ENCODE data around the gene CSTF3. TPM values are rescaled to one million over a fixed set of nuclear protein-coding genes. Genes with fewer than 3 reads are reported as not detected.
"Not testable (repeated sequence)": the region's sequence is repeated elsewhere in the genome, so short reads cannot be mapped to it uniquely, and the experiment has no call there.

Gene CSTF3
- total RNA-seq, 3 donors from 2014 or later, result 9.0 to 33.4 (median 15.7) TPM

GRCh38 chr11:33052231-33052630 lies 109.0 kb downstream of the CSTF3 start:
- intact Hi-C loops (cut with DNase I; ENCODE audit: low total_unique reads), result no loop called here

GRCh38 chr11:33049565-33050408 lies 111.5 kb downstream of the CSTF3 start:
- H3K27me3 ChIP-seq; H3K4me3 ChIP-seq; H3K36me3 ChIP-seq; intact Hi-C loops (cut with DNase I; ENCODE audit: low total_unique reads); H3K9me3 ChIP-seq; DNase-seq (ENCODE audit: low spot score in 2 of 2); H3K27ac ChIP-seq; H3K4me1 ChIP-seq: not testable (repeated sequence)

More at GRCh38 chr11:33052231-33052630, 109.0 kb downstream of the CSTF3 start:
- DNase-seq (ENCODE audit: low spot score in 2 of 2), result no peak
- no peaks in the 10 kb centered on the region for H3K36me3 ChIP-seq
- H3K27me3 ChIP-seq, result no peaks in the 10 kb centered on the region
- H3K4me3 ChIP-seq, result no peak overlapping the region
- H3K9me3 ChIP-seq, result no peaks in the 10 kb centered on the region
- no peaks in the 10 kb centered on the region for H3K4me1 ChIP-seq
- no peak overlapping the region for H3K27ac ChIP-seq
- TF ChIP-seq POLR2AphosphoS5 (IDR thresholded peaks at IDR 0.05) (no peak), POLR2A (IDR thresholded peaks at IDR 0.05) (no peak)
- TF ChIP-seq, protein P1, sequence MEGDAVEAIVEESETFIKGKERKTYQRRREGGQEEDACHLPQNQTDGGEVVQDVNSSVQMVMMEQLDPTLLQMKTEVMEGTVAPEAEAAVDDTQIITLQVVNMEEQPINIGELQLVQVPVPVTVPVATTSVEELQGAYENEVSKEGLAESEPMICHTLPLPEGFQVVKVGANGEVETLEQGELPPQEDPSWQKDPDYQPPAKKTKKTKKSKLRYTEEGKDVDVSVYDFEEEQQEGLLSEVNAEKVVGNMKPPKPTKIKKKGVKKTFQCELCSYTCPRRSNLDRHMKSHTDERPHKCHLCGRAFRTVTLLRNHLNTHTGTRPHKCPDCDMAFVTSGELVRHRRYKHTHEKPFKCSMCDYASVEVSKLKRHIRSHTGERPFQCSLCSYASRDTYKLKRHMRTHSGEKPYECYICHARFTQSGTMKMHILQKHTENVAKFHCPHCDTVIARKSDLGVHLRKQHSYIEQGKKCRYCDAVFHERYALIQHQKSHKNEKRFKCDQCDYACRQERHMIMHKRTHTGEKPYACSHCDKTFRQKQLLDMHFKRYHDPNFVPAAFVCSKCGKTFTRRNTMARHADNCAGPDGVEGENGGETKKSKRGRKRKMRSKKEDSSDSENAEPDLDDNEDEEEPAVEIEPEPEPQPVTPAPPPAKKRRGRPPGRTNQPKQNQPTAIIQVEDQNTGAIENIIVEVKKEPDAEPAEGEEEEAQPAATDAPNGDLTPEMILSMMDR (IDR thresholded peaks at IDR 0.05), result no peak

DNA sequence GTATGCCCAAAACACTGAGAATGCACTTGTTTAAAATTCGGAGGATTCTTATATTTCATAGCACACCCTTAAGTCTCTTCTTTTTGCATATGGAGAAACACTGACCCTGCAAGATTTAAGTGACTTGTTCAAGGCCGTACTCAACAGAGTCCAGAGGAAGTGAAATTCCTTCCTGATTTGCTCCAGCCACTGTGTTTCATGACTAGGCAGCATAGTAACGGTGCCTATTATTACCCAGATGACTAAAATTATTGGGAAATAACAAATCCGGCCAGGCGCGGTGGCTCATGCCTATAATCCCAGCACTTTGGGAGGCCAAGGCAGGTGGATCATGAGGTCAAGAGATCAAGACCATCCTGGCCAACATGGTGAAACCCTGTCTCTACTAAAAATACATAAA lies 112.6 kb downstream of the CSTF3 start:
- intact Hi-C loops (cut with DNase I; ENCODE audit: low total_unique reads); H3K4me3 ChIP-seq; H3K27me3 ChIP-seq; H3K9me3 ChIP-seq; DNase-seq (ENCODE audit: low spot score in 2 of 2); H3K36me3 ChIP-seq; H3K4me1 ChIP-seq; H3K27ac ChIP-seq: not testable (repeated sequence)

DNA sequence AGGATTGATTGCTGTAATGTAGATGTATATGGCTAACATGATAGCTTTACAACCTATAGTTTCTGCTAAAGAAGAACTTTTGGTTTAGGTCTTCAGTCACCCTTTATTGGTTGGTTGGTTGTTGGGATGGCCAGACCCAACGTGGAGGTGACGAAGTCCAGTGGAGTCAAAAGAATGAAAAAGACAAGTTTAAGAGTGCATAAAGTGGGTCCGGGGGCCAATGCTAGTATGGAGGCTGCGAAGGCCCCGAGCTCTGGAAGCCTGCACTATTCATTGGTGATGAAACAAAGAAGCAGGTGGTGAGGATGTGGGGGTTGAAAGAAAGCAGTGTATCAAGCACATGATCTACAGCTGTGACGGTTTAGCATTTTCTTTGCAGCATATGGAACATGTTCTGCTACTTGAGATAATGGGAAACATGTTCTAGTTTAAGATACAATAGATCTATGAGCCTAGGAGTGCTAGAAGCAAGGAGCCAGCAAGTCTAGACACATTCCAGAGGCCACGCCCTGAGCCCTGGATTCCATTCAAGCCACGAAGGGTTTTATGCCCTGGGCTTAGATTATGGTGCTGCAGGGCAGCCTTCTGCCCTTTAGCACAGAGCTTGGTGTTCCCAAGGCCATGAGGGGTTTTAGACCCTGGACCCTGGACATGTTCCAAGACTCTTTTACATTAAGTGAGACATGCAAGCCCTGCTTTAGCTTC lies 115.6 kb downstream of the CSTF3 start:
- H3K36me3 ChIP-seq, result no peaks in the 10 kb centered on the region
- H3K27ac ChIP-seq, result no peak overlapping the region
- H3K27me3 ChIP-seq, result no peaks in the 10 kb centered on the region
- intact Hi-C loops (cut with DNase I; ENCODE audit: low total_unique reads), result no loop called here
- H3K9me3 ChIP-seq, result no peaks in the 10 kb centered on the region
- no peak for DNase-seq (ENCODE audit: low spot score in 2 of 2)
- TF ChIP-seq, protein P1 (IDR thresholded peaks at IDR 0.05), result no peak
- TF ChIP-seq POLR2AphosphoS5 (IDR thresholded peaks at IDR 0.05) (no peak), POLR2A (IDR thresholded peaks at IDR 0.05) (no peak)
- no peak overlapping the region for H3K4me3 ChIP-seq
- H3K4me1 ChIP-seq, result no peaks in the 10 kb centered on the region

- Histone ChIP-seq H3K9me3 (no peaks in the 10 kb centered on the region), H3K27ac (no peak overlapping the region), H3K4me1 (no peaks in the 10 kb centered on the region), H3K27me3 (no peaks in the 10 kb centered on the region), H3K4me3 (no peak overlapping the region), H3K36me3 (no peaks in the 10 kb centered on the region)
- no peak for TF ChIP-seq POLR2A (IDR thresholded peaks at IDR 0.05)
- no peak for TF ChIP-seq POLR2AphosphoS5 (IDR thresholded peaks at IDR 0.05)
- TF ChIP-seq, protein P1 (IDR thresholded peaks at IDR 0.05), result no peak
- intact Hi-C loops (cut with DNase I; ENCODE audit: low total_unique reads), result no loop called here
- DNase-seq (ENCODE audit: low spot score in 2 of 2), result no peak
These were observed 117.0 kb downstream of the CSTF3 start for GRCh38 chr11:33044285-33044756.

DNA sequence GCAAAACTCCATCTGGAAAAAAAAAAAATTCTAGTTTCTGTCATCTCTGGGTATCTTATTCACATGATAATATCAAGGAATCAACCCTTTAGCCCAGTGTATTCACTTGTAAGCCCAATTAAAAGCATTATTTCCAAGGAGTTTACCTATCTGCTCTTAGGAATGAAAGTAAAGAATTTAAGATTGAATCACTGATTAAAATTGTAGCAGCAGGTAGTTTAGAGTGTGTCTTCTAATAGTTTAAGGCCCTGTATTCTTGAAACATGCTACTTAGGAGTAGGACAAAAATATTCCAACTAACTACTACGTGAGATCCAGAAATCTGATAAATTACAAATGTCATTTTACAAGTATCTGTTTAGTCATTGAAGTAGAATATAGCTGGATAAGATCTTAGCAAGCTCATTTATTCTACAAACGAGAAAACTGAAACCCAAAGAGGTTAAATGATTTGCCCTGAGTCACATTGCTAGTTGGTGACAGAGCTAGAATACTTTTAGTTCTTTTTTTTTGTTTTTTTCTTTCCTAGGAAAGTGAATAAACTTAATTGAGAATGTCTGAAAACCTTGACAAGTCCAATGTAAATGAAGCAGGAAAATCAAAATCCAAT lies 118.0 kb downstream of the CSTF3 start:
- H3K27ac ChIP-seq, result no peak overlapping the region
- H3K9me3 ChIP-seq, result no peaks in the 10 kb centered on the region
- no peak for TF ChIP-seq POLR2AphosphoS5 (IDR thresholded peaks at IDR 0.05)
- TF ChIP-seq POLR2A (IDR thresholded peaks at IDR 0.05), result no peak
- TF ChIP-seq, protein P1 (IDR thresholded peaks at IDR 0.05), result no peak
- intact Hi-C loops (cut with DNase I; ENCODE audit: low total_unique reads), result no loop called here
- no peaks in the 10 kb centered on the region for H3K36me3 ChIP-seq
- H3K4me1 ChIP-seq, result no peaks in the 10 kb centered on the region
- DNase-seq (ENCODE audit: low spot score in 2 of 2), result no peak
- no peak overlapping the region for H3K4me3 ChIP-seq
- no peaks in the 10 kb centered on the region for H3K27me3 ChIP-seq
